Liver (tissue), 3 donors: Measurements from ENCODE around the gene RNF152.

Source experiments
- ATF3 ChIP-seq: IDR thresholded peaks from 2 replicates; pipeline ENCODE4 v1.6.1; 2016; ENCODE audit warnings: antibody characterized with exemption
- CTCF ChIP-seq: fragments of 150-350 bp; IDR thresholded peaks from 2 replicates; pipeline ENCODE4 v1.5.1; 2017; ENCODE audit warnings: improper control_type of control experiment, low read depth, low read length; ENCODE audit not compliant: missing input control
- GABPA ChIP-seq, 2 donors: IDR thresholded peaks in 1 of 2; conservative IDR thresholded peaks in 1 of 2; 2 replicates each; pipeline ENCODE4 v1.6.1; 2016; ENCODE audit warnings: antibody characterized with exemption in 2 of 2, mild to moderate bottlenecking in 1 of 2, moderate library complexity in 1 of 2
- HNF4G ChIP-seq: IDR thresholded peaks from 2 replicates; pipeline ENCODE4 v1.6.1; 2016; ENCODE audit warnings: antibody characterized with exemption
- JUND ChIP-seq, 2 donors: IDR thresholded peaks; 2 replicates each; pipeline ENCODE4 v1.6.1; 2016; ENCODE audit warnings: antibody characterized with exemption in 2 of 2
- REST ChIP-seq: IDR thresholded peaks from 2 replicates; pipeline ENCODE4 v1.6.1; 2016; ENCODE audit warnings: antibody characterized with exemption, mild to moderate bottlenecking
- TAF1 ChIP-seq: conservative IDR thresholded peaks from 2 replicates; pipeline ENCODE4 v1.6.1; 2016; ENCODE audit warnings: antibody characterized with exemption, mild to moderate bottlenecking
- donor health status: healthy.
- donor health status: healthy.

GRCh38 chr18:61821748-61822147 is 71.1 kb downstream of the RNF152 start:
- TF ChIP-seq JUND (IDR thresholded peaks at IDR 0.05) (no peak), CTCF (no peak), TAF1 (no peak), ATF3 (no peak), HNF4G (no peak), REST (no peak), GABPA (IDR thresholded peaks at IDR 0.05 in 1 of 2, conservative IDR thresholded peaks at IDR 0.05 in 1 of 2) (no peak)
